ENCODE measurements around the gene CDCA4. TPM values are rescaled to one million over a fixed set of nuclear protein-coding genes. Genes with fewer than 3 reads are reported as not detected.

CDCA4 gene
- total and polyA plus RNA-seq, 2 experiments from 2014 or later, result 24.0 to 27.5 TPM

GRCh38 chr14:104992501-104992900, 28.4 kb downstream of the CDCA4 start:
- no peaks in the 10 kb centered on the region for H3K4me1 ChIP-seq (ENCODE audit: insufficient read depth)
- no peak overlapping the region for H3K27ac ChIP-seq
- H3K36me3 ChIP-seq (ENCODE audit: low read depth), result no peaks in the 10 kb centered on the region
- no peaks in the 10 kb centered on the region for H3K79me2 ChIP-seq (ENCODE audit: insufficient read depth)
- H3K9me3 ChIP-seq (ENCODE audit: low read depth), result no peaks in the 10 kb centered on the region
- H3K4me3 ChIP-seq, result no peak overlapping the region
- H3K4me2 ChIP-seq (ENCODE audit: unreplicated experiment), result no peak overlapping the region
- no peaks in the 10 kb centered on the region for H3K27me3 ChIP-seq (replicated peaks; ENCODE audit: insufficient read depth)
- H3K9ac ChIP-seq, result no peak overlapping the region
- no peak for DNase-seq
- H4K20me1 ChIP-seq (ENCODE audit: insufficient read depth), result no peaks in the 10 kb centered on the region
- WGBS, 2 experiments (ENCODE audit: low coverage in 1 of 2, low lambda C conversion rate in 2 of 2, missing lambda C conversion rate in 2 of 2), result 93 to 94% methylated on average over 11 of the region's 11 CpGs
- H3F3A ChIP-seq (ENCODE audit: insufficient read depth), result no peaks in the 10 kb centered on the region
- TF ChIP-seq EZH2 (IDR thresholded peaks at IDR 0.05; ENCODE audit: insufficient read depth, poor library complexity, severe bottlenecking) (no peak), EZH2phosphoT487 (IDR thresholded peaks at IDR 0.05; ENCODE audit: insufficient read depth, low read depth) (no peak)
- H2AFZ ChIP-seq, result no peak overlapping the region
- H3K9me2 ChIP-seq (ENCODE audit: insufficient read depth), result no peaks in the 10 kb centered on the region
- in situ Hi-C loops (cut with MboI), result no loop called here

GRCh38 chr14:104991896-104992230, 29.0 kb downstream of the CDCA4 start:
- Histone ChIP-seq H3K9me2 (ENCODE audit: insufficient read depth) (no peaks in the 10 kb centered on the region), H3K36me3 (ENCODE audit: low read depth) (no peaks in the 10 kb centered on the region), H3K9me3 (ENCODE audit: low read depth) (no peaks in the 10 kb centered on the region), H3F3A (ENCODE audit: insufficient read depth) (no peaks in the 10 kb centered on the region), H3K4me1 (ENCODE audit: insufficient read depth) (no peaks in the 10 kb centered on the region), H4K20me1 (ENCODE audit: insufficient read depth) (no peaks in the 10 kb centered on the region), H3K27me3 (replicated peaks; ENCODE audit: insufficient read depth) (no peaks in the 10 kb centered on the region), H3K4me3 (no peak overlapping the region), H3K9ac (no peak overlapping the region), H3K27ac (no peak overlapping the region), H3K4me2 (ENCODE audit: unreplicated experiment) (no peak overlapping the region), H2AFZ (no peak overlapping the region), H3K79me2 (ENCODE audit: insufficient read depth) (no peaks in the 10 kb centered on the region)
- TF ChIP-seq EZH2 (IDR thresholded peaks at IDR 0.05; ENCODE audit: insufficient read depth, poor library complexity, severe bottlenecking), result no peak
- TF ChIP-seq EZH2phosphoT487 (IDR thresholded peaks at IDR 0.05; ENCODE audit: insufficient read depth, low read depth), result no peak
- no peak for DNase-seq
- 92 to 98% methylated on average over 5 to 34 of the region's 34 CpGs for WGBS, 2 experiments (ENCODE audit: low coverage in 1 of 2, low lambda C conversion rate in 2 of 2, missing lambda C conversion rate in 2 of 2)
- in situ Hi-C loops (cut with MboI), result no loop called here

- 83 to 85% methylated on average over 7 of the region's 7 CpGs for WGBS, 2 experiments (ENCODE audit: low coverage in 1 of 2, low lambda C conversion rate in 2 of 2, missing lambda C conversion rate in 2 of 2)
- Histone ChIP-seq H4K20me1 (ENCODE audit: insufficient read depth) (no peaks in the 10 kb centered on the region), H3K4me3 (no peak overlapping the region), H3K4me1 (ENCODE audit: insufficient read depth) (peaks cover 5% of the 10 kb centered on the region), H3K4me2 (ENCODE audit: unreplicated experiment) (no peak overlapping the region), H3K27me3 (replicated peaks; ENCODE audit: insufficient read depth) (no peaks in the 10 kb centered on the region), H3K9ac (no peak overlapping the region), H3F3A (ENCODE audit: insufficient read depth) (no peaks in the 10 kb centered on the region), H3K9me2 (ENCODE audit: insufficient read depth) (no peaks in the 10 kb centered on the region), H3K9me3 (ENCODE audit: low read depth) (no peaks in the 10 kb centered on the region), H3K79me2 (ENCODE audit: insufficient read depth) (no peaks in the 10 kb centered on the region), H2AFZ (no peak overlapping the region), H3K36me3 (ENCODE audit: low read depth) (no peaks in the 10 kb centered on the region), H3K27ac (no peak overlapping the region)
- in situ Hi-C loops (cut with MboI), result no loop called here
- TF ChIP-seq EZH2 (IDR thresholded peaks at IDR 0.05; ENCODE audit: insufficient read depth, poor library complexity, severe bottlenecking), result no peak
- TF ChIP-seq EZH2phosphoT487 (IDR thresholded peaks at IDR 0.05; ENCODE audit: insufficient read depth, low read depth), result no peak
- DNase-seq, result no peak
Observed at GRCh38 chr14:104989951-104990303, 31.0 kb downstream of the CDCA4 start.

GRCh38 chr14:104989236-104989950, 31.5 kb downstream of the CDCA4 start:
- no peaks in the 10 kb centered on the region for H3K9me2 ChIP-seq (ENCODE audit: insufficient read depth)
- in situ Hi-C loops (cut with MboI), result no loop called here
- peaks cover 5% of the 10 kb centered on the region for H3K4me1 ChIP-seq (ENCODE audit: insufficient read depth)
- H3K79me2 ChIP-seq (ENCODE audit: insufficient read depth), result no peaks in the 10 kb centered on the region
- no peaks in the 10 kb centered on the region for H3K36me3 ChIP-seq (ENCODE audit: low read depth)
- H3K4me2 ChIP-seq (ENCODE audit: unreplicated experiment), result no peak overlapping the region
- TF ChIP-seq EZH2phosphoT487 (IDR thresholded peaks at IDR 0.05; ENCODE audit: insufficient read depth, low read depth), result no peak
- no peak for DNase-seq
- no peaks in the 10 kb centered on the region for H4K20me1 ChIP-seq (ENCODE audit: insufficient read depth)
- no peak overlapping the region for H3K9ac ChIP-seq
- H3K9me3 ChIP-seq (ENCODE audit: low read depth), result no peaks in the 10 kb centered on the region
- H3K27me3 ChIP-seq (replicated peaks; ENCODE audit: insufficient read depth), result no peaks in the 10 kb centered on the region
- no peak overlapping the region for H2AFZ ChIP-seq
- H3K4me3 ChIP-seq, result no peak overlapping the region
- H3K27ac ChIP-seq, result no peak overlapping the region
- no peaks in the 10 kb centered on the region for H3F3A ChIP-seq (ENCODE audit: insufficient read depth)
- WGBS, 2 experiments (ENCODE audit: low coverage in 1 of 2, low lambda C conversion rate in 2 of 2, missing lambda C conversion rate in 2 of 2), result 81 to 84% methylated on average over 13 to 16 of the region's 16 CpGs
